GDM1 (cell line): ENCODE data around the gene VWA5B1.

ENCODE experiments used
- DNase-seq: peaks from one replicate; lab custom pipeline; 2025; lab: John Stamatoyannopoulos, UW

Gene VWA5B1

GRCh38 chr1:20390589-20391331 lies 100.1 kb downstream of the VWA5B1 start:
- no peak for DNase-seq

DNA sequence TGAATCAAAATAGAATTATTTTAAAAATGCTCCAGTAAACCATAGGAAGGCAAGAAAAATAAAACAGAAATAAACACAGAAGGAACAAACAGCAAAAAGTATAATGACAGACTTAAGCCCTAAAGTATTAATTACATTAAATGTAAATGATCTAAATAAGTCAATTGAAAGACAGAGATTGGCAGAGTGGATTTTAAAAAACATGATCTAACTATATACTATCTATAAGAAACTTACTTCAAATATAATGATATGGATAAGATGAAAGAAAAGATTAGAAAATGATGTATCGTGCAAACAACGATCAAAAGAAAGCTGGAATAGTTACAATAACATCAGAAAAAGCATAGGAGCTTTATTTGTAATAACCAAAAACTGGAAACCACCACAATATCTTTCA lies 104.6 kb downstream of the VWA5B1 start:
- no peak for DNase-seq

DNA sequence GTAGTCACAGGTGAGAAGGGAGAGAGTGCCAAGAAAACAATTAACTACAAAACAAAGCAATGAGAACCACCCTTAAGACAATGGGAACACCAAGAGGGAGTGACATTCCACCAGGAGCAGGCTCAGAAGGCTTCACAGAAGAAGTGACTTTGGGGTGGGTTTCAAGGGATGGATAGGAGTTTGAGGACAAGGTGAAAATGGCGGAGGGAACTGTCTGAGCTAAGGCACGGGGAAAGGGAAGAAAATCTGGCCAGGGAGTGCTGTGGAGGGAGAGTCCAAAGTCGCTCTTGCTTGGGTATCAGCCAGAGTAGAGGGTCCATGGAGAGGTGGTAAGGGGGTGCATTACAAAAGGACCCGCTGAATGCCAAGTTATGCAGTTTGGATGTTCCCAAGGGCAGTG lies 108.1 kb downstream of the VWA5B1 start:
- DNase-seq: no peak

- no peak for DNase-seq
Measured at GRCh38 chr1:20399196-20399595, 108.5 kb downstream of the VWA5B1 start.

- no peak for DNase-seq
Measured at GRCh38 chr1:20399606-20400180, 109.0 kb downstream of the VWA5B1 start.

DNA sequence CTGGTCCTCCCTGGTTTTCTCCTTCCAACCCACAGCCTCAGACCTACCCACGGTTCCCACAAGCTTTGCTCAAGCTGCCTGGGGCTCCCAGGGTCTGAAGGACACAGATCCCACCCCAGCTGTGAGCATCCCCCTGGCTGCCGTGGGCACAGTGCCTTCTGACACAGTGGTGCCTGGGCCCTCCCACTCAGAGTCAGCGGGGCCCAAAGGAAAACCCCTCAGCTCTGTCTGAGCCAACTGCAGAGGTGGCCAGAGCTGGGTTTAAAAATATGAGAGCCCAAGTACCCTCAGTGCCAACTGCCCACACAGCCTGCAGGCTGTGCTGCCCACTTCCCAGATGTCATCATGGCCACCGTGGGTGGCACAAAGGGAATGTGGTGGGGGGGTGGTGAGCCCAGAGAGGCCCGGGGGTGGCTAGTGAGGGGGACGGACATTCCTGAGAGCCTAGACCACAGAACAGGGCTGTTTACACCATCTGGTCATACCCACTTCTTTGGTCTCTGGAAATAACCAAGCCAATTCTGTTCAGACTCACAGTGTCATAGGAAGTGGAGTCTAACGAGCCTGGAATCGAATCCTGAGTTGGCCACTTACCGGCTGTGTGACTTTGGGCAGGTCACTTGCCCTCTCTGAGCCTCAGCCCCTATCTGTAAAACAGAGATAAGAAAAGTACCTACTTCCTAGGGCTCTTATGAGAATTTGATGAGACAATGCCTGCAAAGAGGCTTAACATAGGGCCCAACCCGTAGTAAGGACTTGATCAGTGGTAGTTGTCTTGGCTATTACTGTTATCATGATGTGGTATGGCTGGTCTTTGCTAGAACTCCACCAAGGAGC lies 109.9 kb downstream of the VWA5B1 start:
- DNase-seq: no peak

DNA sequence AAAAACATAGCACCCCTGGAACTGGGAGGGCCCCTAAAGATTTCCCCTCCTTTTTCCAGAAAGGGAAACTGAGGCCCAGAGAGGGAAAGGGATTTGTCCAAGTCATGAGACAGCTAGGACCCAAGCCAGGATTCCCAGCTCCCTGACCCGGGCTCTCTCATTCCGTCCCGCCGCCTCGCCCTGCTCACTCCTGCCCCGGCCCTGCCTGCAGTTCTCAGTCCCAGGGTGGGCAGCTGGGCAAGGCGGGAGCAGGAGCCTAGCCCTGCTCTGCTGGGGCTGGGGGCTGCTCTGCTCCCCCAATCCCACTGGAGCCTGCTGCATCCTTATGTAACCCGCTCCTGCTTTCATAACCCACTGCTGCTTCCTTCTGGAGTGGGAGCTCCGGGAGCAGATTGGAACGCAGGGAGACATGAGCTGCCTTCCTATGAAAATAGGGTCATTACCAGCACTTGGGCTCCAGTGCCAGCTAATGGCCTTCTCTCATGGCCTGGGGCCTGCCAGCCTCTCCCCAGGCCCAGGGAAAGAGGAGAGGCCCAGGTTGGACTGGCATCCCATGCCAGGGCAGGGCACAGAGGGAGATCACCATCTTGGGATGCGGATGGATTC lies 110.8 kb downstream of the VWA5B1 start:
- no peak for DNase-seq

DNA sequence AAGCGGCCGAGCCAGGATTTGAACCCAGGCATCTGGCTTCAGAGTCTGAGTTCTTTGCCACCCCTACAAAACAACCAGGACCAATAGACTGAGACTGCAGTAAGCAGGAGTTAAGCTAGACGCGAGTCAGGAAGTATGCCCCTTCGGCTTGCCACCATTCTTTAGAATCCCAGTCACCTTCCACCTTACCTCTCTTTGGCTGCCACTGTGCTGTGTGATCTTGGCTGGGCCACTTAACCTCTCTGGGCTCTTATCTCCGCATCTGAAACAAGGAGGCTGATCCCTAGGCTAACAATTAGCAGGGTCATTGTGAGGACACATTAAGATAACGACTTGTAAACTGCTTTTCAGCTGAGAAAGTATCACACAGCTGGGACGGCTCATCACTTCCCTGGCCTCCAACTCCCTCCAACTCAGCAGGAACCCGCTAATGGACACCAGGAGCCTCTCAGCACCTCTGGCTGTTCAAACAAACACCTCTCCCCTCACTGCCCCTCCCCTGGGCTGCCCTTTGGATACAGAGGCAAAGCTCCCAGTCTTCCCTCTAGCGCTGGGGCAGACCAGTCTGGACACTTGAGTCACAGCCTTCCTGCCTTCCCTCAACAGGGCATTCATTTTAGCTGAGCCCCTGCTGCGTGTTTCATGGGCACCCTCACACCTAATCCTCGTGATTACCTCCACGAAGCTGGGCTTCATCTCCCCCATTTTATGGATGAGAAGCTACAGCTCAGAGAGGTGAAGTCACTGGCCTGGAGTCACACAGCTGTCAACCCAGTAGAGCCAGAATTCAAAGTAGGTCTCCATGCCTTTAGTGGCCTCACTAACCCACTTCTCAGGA lies 112.1 kb downstream of the VWA5B1 start:
- no peak for DNase-seq

GRCh38 chr1:20403423-20404145 lies 112.9 kb downstream of the VWA5B1 start:
- DNase-seq: no peak

DNA sequence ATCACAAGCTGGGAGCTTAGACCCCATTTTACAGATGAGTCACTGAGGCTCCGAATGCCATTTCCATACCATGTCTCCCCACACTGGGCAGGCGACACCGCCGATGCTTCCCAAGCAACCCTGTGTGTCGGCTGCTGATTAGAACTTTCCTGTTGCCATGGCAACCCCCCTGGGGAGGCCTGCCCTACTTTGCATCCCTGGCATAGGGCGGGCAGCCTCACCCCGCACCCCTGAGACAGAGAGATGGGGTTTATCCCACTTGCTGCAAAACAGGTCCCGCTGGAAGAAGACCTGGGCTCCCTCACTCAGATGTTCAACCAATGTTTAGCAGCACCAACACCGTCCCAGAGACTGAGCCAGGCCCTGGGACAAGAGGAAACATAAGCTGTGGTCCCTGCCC lies 113.8 kb downstream of the VWA5B1 start:
- DNase-seq: no peak
